NB4 (cell line): Measurements from ENCODE around the gene IQCC.

ENCODE experiments used
- MYC ChIP-seq: IDR thresholded peaks from 2 replicates; pipeline ENCODE4 v1.6.1; 2011; ENCODE audit warnings: low read depth, low read length
- POLR2A ChIP-seq: IDR thresholded peaks from 2 replicates; pipeline ENCODE4 v1.6.1; 2011; ENCODE audit warnings: mild to moderate bottlenecking; ENCODE audit not compliant: insufficient read length; ENCODE audit errors: extremely low read depth
- TF ChIP-seq, protein P1 (sequence below): IDR thresholded peaks from 2 replicates; pipeline ENCODE4 v1.6.1; 2011; ENCODE audit warnings: low read depth, low read length
- TF ChIP-seq, protein P2 (sequence below): IDR thresholded peaks from one replicate; pipeline ENCODE4 v1.5.1; 2012; ENCODE audit warnings: low read depth, low read length

DNA sequence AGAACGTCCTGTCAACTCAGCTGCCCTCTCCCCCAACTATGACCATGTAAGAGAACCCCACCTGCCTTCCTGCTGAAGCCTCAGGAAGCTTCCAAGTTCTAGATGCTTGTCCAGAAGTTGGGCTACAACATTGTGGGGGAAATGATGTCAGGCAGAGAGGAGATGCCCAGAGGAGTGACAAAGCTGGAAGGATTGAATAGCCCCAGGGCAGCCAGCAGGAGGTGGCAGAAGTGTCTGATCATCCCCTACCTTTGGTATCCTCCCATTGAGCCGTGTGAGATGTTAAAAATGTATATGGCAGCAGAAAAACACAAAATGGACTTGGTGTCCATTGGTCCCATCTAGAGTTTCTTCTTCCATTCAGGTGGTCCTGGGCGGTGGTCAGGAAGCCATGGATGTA, 23.3 kb downstream of the IQCC start:
- TF ChIP-seq, protein P1, sequence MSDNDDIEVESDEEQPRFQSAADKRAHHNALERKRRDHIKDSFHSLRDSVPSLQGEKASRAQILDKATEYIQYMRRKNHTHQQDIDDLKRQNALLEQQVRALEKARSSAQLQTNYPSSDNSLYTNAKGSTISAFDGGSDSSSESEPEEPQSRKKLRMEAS = no peak
- TF ChIP-seq, protein P2, sequence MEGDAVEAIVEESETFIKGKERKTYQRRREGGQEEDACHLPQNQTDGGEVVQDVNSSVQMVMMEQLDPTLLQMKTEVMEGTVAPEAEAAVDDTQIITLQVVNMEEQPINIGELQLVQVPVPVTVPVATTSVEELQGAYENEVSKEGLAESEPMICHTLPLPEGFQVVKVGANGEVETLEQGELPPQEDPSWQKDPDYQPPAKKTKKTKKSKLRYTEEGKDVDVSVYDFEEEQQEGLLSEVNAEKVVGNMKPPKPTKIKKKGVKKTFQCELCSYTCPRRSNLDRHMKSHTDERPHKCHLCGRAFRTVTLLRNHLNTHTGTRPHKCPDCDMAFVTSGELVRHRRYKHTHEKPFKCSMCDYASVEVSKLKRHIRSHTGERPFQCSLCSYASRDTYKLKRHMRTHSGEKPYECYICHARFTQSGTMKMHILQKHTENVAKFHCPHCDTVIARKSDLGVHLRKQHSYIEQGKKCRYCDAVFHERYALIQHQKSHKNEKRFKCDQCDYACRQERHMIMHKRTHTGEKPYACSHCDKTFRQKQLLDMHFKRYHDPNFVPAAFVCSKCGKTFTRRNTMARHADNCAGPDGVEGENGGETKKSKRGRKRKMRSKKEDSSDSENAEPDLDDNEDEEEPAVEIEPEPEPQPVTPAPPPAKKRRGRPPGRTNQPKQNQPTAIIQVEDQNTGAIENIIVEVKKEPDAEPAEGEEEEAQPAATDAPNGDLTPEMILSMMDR = no peak
- no peak for TF ChIP-seq MYC
- no peak for TF ChIP-seq POLR2A
